ENCODE data around the gene SEC22C. TPM values are rescaled to one million over a fixed set of nuclear protein-coding genes. Genes with fewer than 3 reads are reported as not detected.

Gene SEC22C
- total RNA-seq, 3 donors from 2014 or later: 9.3 to 34.2 (median 18.3) TPM

DNA sequence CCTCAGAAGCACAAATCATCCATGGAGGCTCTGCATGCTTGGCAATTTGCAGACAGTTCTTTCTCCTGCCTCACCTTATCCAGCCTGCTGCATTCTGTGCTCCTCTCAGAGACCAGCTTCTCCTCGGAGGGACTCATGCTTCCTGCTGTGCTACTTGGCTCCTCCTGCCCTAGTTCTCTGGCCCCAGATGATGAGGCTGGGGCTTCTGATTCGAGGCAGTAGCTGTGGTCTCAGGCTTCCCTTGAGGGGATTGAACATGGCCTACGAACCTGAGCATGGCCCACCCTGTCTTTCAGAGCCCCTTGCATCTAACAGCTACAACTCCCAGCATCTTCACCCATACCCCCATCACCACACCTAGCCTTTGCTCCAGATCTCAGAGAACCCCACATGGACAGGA lies 72.7 kb downstream of the SEC22C start:
- intact Hi-C loops (cut with DNase I, micrococcal nuclease): no loop called here
- TF ChIP-seq, protein P1, sequence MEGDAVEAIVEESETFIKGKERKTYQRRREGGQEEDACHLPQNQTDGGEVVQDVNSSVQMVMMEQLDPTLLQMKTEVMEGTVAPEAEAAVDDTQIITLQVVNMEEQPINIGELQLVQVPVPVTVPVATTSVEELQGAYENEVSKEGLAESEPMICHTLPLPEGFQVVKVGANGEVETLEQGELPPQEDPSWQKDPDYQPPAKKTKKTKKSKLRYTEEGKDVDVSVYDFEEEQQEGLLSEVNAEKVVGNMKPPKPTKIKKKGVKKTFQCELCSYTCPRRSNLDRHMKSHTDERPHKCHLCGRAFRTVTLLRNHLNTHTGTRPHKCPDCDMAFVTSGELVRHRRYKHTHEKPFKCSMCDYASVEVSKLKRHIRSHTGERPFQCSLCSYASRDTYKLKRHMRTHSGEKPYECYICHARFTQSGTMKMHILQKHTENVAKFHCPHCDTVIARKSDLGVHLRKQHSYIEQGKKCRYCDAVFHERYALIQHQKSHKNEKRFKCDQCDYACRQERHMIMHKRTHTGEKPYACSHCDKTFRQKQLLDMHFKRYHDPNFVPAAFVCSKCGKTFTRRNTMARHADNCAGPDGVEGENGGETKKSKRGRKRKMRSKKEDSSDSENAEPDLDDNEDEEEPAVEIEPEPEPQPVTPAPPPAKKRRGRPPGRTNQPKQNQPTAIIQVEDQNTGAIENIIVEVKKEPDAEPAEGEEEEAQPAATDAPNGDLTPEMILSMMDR (IDR thresholded peaks at IDR 0.05): no peak
- no peaks in the 10 kb centered on the region for H3K36me3 ChIP-seq (ENCODE audit: low read depth)
- no peaks in the 10 kb centered on the region for H3K9me3 ChIP-seq
- no peak overlapping the region for H3K4me3 ChIP-seq
- ATAC-seq: no peak
- H3K4me1 ChIP-seq (ENCODE audit: low read depth): peaks cover 66% of the 10 kb centered on the region
- DNase-seq: peak in 1 of 3 donors; percentile 24

DNA sequence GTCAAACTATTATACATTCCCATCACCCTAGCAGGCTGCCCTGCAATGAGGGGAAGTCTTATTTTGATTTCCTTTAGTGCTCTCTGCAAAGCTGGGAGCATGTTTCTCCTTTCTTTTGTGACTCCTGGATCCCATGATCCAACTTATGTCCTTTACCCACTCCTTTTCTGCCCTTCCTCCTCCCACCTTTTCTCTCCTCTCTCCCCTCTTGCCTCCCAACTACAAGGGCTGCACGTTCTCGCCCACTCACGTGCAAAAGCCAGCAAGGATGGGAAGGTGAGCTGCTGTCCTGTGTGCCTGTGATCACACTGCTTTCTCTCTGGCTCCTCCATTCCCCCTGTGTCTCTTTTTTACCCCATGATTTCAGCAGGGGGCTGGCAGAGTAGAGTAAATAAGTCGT lies 73.2 kb downstream of the SEC22C start:
- H3K9me3 ChIP-seq: no peaks in the 10 kb centered on the region
- H3K4me1 ChIP-seq (ENCODE audit: low read depth): peaks cover 71% of the 10 kb centered on the region
- TF ChIP-seq, protein P1 (IDR thresholded peaks at IDR 0.05): no peak
- no peaks in the 10 kb centered on the region for H3K36me3 ChIP-seq (ENCODE audit: low read depth)
- DNase-seq (peak in 2 of 3 donors; percentile 6 to 27), ATAC-seq (no peak)
- intact Hi-C loops (cut with DNase I, micrococcal nuclease): no loop called here
- H3K4me3 ChIP-seq: no peak overlapping the region

DNA sequence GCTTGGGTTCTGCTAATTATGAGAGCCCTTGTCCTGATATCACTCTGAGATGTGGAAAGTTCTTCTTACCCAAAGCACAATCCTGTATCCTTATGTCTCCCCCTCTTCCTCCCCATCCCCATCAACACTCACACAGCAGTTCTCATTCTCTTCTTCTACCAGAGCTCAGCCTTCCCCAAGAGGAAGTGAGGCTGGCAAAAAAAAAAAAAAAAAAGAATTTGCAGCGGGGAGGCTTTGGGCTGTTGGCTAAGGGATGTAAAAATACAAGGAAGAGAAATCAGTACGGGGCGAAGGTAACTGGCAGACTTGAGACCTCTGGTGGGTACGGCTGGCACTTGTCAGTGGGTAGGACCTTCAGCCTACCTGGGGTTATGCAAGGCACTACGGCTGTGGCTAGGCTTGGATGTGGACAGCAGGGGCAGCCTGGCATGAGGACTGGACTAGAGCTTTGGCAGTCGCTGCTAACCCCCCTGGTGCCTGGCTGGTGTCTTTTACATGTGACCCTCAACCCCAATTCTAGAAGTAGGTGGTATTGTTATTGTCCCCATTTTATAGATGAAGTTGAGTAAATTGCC lies 73.9 kb downstream of the SEC22C start:
- H3K4me1 ChIP-seq (ENCODE audit: low read depth): peaks cover 73% of the 10 kb centered on the region
- ATAC-seq: peak; percentile 37
- peak; percentile 56 to 70 (median 64) for DNase-seq
- H3K36me3 ChIP-seq (ENCODE audit: low read depth): no peaks in the 10 kb centered on the region
- no peaks in the 10 kb centered on the region for H3K9me3 ChIP-seq
- TF ChIP-seq, protein P1 (IDR thresholded peaks at IDR 0.05): no peak
- intact Hi-C loops (cut with DNase I, micrococcal nuclease): no loop called here
- H3K4me3 ChIP-seq: no peak overlapping the region

DNA sequence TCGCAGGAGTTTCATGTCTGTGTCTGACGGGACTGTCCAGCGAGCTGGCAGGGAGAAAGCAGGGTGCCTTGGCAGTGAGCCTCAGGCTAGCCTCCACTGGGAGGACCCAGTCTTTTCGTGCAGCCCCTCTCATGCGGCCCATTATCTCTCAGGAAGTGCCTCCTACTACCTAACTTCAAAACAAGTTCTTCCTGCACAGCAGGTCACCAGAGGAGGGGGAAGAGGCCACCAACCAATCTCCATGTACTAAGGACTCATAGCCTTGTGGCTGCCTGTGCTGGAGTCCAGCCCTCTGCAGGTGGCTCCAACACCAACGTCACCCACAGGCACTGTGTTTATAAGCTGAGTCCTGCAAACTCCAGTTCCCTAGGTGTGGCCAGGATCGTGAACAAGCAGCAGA lies 74.5 kb downstream of the SEC22C start:
- ATAC-seq (peak; percentile 66), DNase-seq (peak; percentile 80 to 86 (median 82))
- Histone ChIP-seq H3K4me3 (no peak overlapping the region), H3K36me3 (ENCODE audit: low read depth) (no peaks in the 10 kb centered on the region), H3K4me1 (ENCODE audit: low read depth) (peaks cover 73% of the 10 kb centered on the region), H3K9me3 (no peaks in the 10 kb centered on the region)
- TF ChIP-seq, protein P1 (IDR thresholded peaks at IDR 0.05): no peak
- intact Hi-C loops (cut with DNase I, micrococcal nuclease): no loop called here

DNA sequence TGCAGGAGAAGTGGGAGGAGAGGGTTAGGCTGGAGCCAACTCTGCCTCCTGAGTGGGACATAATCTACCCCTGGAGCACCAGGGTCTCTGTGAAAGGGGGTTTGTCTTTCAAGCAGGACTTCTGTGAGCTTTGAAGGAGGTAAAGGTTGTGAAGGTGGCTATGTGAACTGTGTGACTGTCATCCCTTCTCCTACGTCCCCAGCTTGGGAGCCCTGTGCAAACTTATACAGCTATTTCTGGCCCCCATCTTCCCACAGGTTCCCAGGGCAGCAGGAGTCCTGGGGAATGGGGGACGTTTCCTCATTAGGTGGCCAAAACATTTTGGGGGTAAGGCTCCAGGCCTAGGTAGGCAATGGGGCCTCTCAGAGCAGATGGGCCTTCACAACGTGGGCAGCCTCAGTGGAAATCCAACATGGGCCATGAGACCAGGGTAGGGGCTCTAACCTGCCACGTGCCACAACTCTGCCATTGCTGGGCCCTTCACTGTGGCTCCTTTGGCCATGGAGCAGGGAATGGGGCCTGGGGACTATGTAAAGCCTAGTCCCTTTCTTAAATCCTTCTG lies 75.8 kb downstream of the SEC22C start:
- H3K36me3 ChIP-seq (ENCODE audit: low read depth): no peaks in the 10 kb centered on the region
- H3K9me3 ChIP-seq: no peaks in the 10 kb centered on the region
- DNase-seq (peak in 2 of 3 donors; percentile 14 to 35), ATAC-seq (no peak)
- intact Hi-C loops (cut with DNase I, micrococcal nuclease): no loop called here
- peaks cover 75% of the 10 kb centered on the region for H3K4me1 ChIP-seq (ENCODE audit: low read depth)
- TF ChIP-seq, protein P1 (IDR thresholded peaks at IDR 0.05): no peak
- H3K4me3 ChIP-seq: no peak overlapping the region
